Liver (tissue), 9 donors: ENCODE results near the gene PRKD1. TPM values are rescaled to one million over a fixed set of nuclear protein-coding genes. Genes with fewer than 3 reads are reported as not detected.

Source experiments
- DNase-seq: peaks from one replicate; pipeline ENCODE4 v3.0.0-alpha.2; 2017; ENCODE audit warnings: low spot score
- H3K27ac ChIP-seq, 2 donors: one replicate each; pipeline ENCODE4 v1.7.0; 2013; ENCODE audit warnings: inconsistent platforms in 2 of 2, low read length in 2 of 2, control low read depth in 1 of 2, low read depth in 1 of 2, mild to moderate bottlenecking in 1 of 2
- H3K27me3 ChIP-seq, 4 donors: one replicate each; pipeline versions ENCODE4 v1.6.1 to v1.7.0; 2013; ENCODE audit warnings: low read length in 3 of 4, inconsistent platforms in 1 of 4, mild to moderate bottlenecking in 1 of 4, moderate library complexity in 1 of 4; ENCODE audit not compliant: control insufficient read depth in 4 of 4, insufficient read depth in 4 of 4
- H3K36me3 ChIP-seq, 4 donors: one replicate each; pipeline versions ENCODE4 v1.6.1 to v1.7.0; 2013; ENCODE audit warnings: low read length in 3 of 4, mild to moderate bottlenecking in 3 of 4, low read depth in 1 of 4, moderate library complexity in 1 of 4; ENCODE audit not compliant: control insufficient read depth in 4 of 4, insufficient read depth in 3 of 4
- H3K4me1 ChIP-seq, 4 donors: one replicate each; pipeline versions ENCODE4 v1.6.1 to v1.7.0; 2013; ENCODE audit warnings: low read length in 3 of 4, mild to moderate bottlenecking in 3 of 4, moderate library complexity in 1 of 4; ENCODE audit not compliant: control insufficient read depth in 4 of 4, insufficient read depth in 4 of 4
- H3K4me3 ChIP-seq, 3 donors: one replicate each; pipeline versions ENCODE4 v1.6.1 to v1.7.0; 2013; ENCODE audit warnings: low read length in 3 of 3, control low read depth in 1 of 3, low read depth in 1 of 3, mild to moderate bottlenecking in 1 of 3
- H3K9ac ChIP-seq, 2 donors: one replicate each; pipeline ENCODE4 v1.7.0; 2013; ENCODE audit warnings: low read length in 2 of 2, mild to moderate bottlenecking in 2 of 2, moderate library complexity in 2 of 2, control low read depth in 1 of 2, low read depth in 1 of 2
- H3K9me3 ChIP-seq, 4 donors: one replicate each; pipeline versions ENCODE4 v1.6.1 to v1.7.0; 2013; ENCODE audit warnings: low read length in 3 of 4; ENCODE audit not compliant: control insufficient read depth in 4 of 4
- EGR1 ChIP-seq, 2 donors: IDR thresholded peaks; 2 replicates each; pipeline ENCODE4 v1.6.1; 2016 to 2018; ENCODE audit warnings: antibody characterized with exemption in 2 of 2, low read depth in 2 of 2
- FOXA1 ChIP-seq: IDR thresholded peaks from 2 replicates; pipeline ENCODE4 v1.6.1; 2016; ENCODE audit warnings: antibody characterized with exemption
- FOXA2 ChIP-seq: IDR thresholded peaks from 2 replicates; pipeline ENCODE4 v1.6.1; 2016; ENCODE audit warnings: antibody characterized with exemption
- GABPA ChIP-seq, 2 donors: IDR thresholded peaks in 1 of 2; conservative IDR thresholded peaks in 1 of 2; 2 replicates each; pipeline ENCODE4 v1.6.1; 2016; ENCODE audit warnings: antibody characterized with exemption in 2 of 2, mild to moderate bottlenecking in 1 of 2, moderate library complexity in 1 of 2
- HNF4A ChIP-seq, 2 donors: conservative IDR thresholded peaks; 2 replicates each; pipeline ENCODE4 v1.6.1; 2016; ENCODE audit warnings: antibody characterized with exemption in 2 of 2, mild to moderate bottlenecking in 2 of 2
- HNF4G ChIP-seq: IDR thresholded peaks from 2 replicates; pipeline ENCODE4 v1.6.1; 2016; ENCODE audit warnings: antibody characterized with exemption
- JUND ChIP-seq, 2 donors: IDR thresholded peaks; 2 replicates each; pipeline ENCODE4 v1.6.1; 2016; ENCODE audit warnings: antibody characterized with exemption in 2 of 2
- NR2F2 ChIP-seq: IDR thresholded peaks from 2 replicates; pipeline ENCODE4 v1.6.1; 2016; ENCODE audit warnings: antibody characterized with exemption
- RAD21 ChIP-seq, 2 donors: IDR thresholded peaks; 2 replicates each; pipeline ENCODE4 v1.6.1; 2016; ENCODE audit warnings: antibody characterized with exemption in 2 of 2, mild to moderate bottlenecking in 2 of 2
- RXRA ChIP-seq, 2 donors: IDR thresholded peaks; 2 replicates each; pipeline ENCODE4 v1.6.1; 2017 to 2018; ENCODE audit warnings: antibody characterized with exemption in 2 of 2, mild to moderate bottlenecking in 1 of 2
- SP1 ChIP-seq: IDR thresholded peaks from 2 replicates; pipeline ENCODE4 v1.6.1; 2018; ENCODE audit warnings: antibody characterized with exemption, mild to moderate bottlenecking
- TAF1 ChIP-seq: conservative IDR thresholded peaks from 2 replicates; pipeline ENCODE4 v1.6.1; 2016; ENCODE audit warnings: antibody characterized with exemption, mild to moderate bottlenecking
- WGBS: extraction: QIAGEN DNeasy Blood & Tissue Kit; methylation state at CpG from one replicate; pipeline ENCODE4 v1.1.7; 2013; 5-methylcytosine and 5-hydroxymethylcytosine counted together
- polyA plus RNA-seq, 2 donors: library from polyadenylated mRNA; stranded (reverse) in 1 of 2; unstranded in 1 of 2; fragments of 200-250 nt in 1 of 2; fragments of >200 nt in 1 of 2; fragmentation: Nextera tagmentation in 1 of 2; extraction: Ambion mirVana in 1 of 2; gene quantifications; one replicate each; pipeline versions ENCODE4 v1.2.1 to v1.2.3, GENCODE V29; 2013 to 2015
- total RNA-seq, 2 donors: library from RNA; depleted of rRNA; stranded (reverse); fragments of >200 nt; gene quantifications; one replicate each; pipeline ENCODE4 v1.2.3, GENCODE V29; 2014
- TF ChIP-seq, protein P1 (sequence below): IDR thresholded peaks from 2 replicates; pipeline ENCODE4 v1.6.1; 2016; ENCODE audit warnings: antibody characterized with exemption
- TF ChIP-seq, protein P2 (sequence below): fragments of 150-350 bp; IDR thresholded peaks from 2 replicates; pipeline ENCODE4 v1.5.1; 2017; ENCODE audit warnings: improper control_type of control experiment, low read depth, low read length; ENCODE audit not compliant: missing input control
- TF ChIP-seq, protein P3 (sequence below): IDR thresholded peaks from 2 replicates; pipeline ENCODE4 v1.6.1; 2016; ENCODE audit warnings: antibody characterized with exemption
- TF ChIP-seq, protein P4 (sequence below): IDR thresholded peaks from 2 replicates; pipeline ENCODE4 v1.6.1; 2016; ENCODE audit warnings: antibody characterized with exemption, mild to moderate bottlenecking
- TF ChIP-seq, protein P5 (sequence below): IDR thresholded peaks from 2 replicates; pipeline ENCODE4 v1.6.1; 2016; ENCODE audit warnings: antibody characterized with exemption
- donor health status: healthy.
- donor health status: healthy.
- donor health status: healthy.
- donor health status: healthy.
- donor health status: healthy.

Gene PRKD1
- total and polyA plus RNA-seq, 4 donors: 0.85 to 5.0 (median 0.99) TPM

DNA sequence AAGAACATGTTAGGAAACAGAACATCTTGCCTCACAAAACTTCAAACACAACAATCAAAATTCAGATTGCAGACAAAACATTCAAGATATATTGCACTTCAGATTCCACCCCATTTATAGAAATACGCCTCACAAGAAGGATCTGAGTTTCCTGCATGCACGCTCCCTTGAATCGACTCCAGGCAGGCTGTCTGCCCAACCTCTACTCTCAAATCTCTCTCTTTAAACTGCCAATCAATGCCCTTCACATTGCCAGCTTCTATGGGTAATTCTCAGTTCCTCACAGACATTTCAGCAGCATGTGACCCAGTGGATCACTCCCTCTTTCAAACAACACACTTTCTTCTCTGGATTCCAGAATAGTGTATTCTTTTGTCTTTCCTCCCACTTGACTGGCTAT is 184.1 kb downstream of the PRKD1 start:
- Histone ChIP-seq H3K27me3 (peaks cover 0 to 4% (median 0%) of the 10 kb centered on the region in 4 donors), H3K4me1 (no peaks in the 10 kb centered on the region), H3K9me3 (no peaks in the 10 kb centered on the region), H3K27ac (no peak overlapping the region), H3K4me3 (no peak overlapping the region), H3K9ac (no peak overlapping the region), H3K36me3 (no peaks in the 10 kb centered on the region)
- DNase-seq: no peak
- TF ChIP-seq GABPA (IDR thresholded peaks at IDR 0.05 in 1 of 2, conservative IDR thresholded peaks at IDR 0.05 in 1 of 2) (no peak), HNF4G (no peak), SP1 (no peak), NR2F2 (no peak), RXRA (IDR thresholded peaks at IDR 0.05) (no peak), TAF1 (no peak), EGR1 (IDR thresholded peaks at IDR 0.05; ENCODE audit: low read depth in 2 of 2) (no peak), FOXA1 (no peak), JUND (IDR thresholded peaks at IDR 0.05) (no peak), RAD21 (IDR thresholded peaks at IDR 0.05) (no peak)
- TF ChIP-seq, protein P1, sequence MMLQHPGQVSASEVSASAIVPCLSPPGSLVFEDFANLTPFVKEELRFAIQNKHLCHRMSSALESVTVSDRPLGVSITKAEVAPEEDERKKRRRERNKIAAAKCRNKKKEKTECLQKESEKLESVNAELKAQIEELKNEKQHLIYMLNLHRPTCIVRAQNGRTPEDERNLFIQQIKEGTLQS: no peak
- TF ChIP-seq, protein P2, sequence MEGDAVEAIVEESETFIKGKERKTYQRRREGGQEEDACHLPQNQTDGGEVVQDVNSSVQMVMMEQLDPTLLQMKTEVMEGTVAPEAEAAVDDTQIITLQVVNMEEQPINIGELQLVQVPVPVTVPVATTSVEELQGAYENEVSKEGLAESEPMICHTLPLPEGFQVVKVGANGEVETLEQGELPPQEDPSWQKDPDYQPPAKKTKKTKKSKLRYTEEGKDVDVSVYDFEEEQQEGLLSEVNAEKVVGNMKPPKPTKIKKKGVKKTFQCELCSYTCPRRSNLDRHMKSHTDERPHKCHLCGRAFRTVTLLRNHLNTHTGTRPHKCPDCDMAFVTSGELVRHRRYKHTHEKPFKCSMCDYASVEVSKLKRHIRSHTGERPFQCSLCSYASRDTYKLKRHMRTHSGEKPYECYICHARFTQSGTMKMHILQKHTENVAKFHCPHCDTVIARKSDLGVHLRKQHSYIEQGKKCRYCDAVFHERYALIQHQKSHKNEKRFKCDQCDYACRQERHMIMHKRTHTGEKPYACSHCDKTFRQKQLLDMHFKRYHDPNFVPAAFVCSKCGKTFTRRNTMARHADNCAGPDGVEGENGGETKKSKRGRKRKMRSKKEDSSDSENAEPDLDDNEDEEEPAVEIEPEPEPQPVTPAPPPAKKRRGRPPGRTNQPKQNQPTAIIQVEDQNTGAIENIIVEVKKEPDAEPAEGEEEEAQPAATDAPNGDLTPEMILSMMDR: no peak
- TF ChIP-seq, protein P3, sequence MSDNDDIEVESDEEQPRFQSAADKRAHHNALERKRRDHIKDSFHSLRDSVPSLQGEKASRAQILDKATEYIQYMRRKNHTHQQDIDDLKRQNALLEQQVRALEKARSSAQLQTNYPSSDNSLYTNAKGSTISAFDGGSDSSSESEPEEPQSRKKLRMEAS: no peak
- 78% methylated on average over 3 of the region's 3 CpGs for WGBS

DNA sequence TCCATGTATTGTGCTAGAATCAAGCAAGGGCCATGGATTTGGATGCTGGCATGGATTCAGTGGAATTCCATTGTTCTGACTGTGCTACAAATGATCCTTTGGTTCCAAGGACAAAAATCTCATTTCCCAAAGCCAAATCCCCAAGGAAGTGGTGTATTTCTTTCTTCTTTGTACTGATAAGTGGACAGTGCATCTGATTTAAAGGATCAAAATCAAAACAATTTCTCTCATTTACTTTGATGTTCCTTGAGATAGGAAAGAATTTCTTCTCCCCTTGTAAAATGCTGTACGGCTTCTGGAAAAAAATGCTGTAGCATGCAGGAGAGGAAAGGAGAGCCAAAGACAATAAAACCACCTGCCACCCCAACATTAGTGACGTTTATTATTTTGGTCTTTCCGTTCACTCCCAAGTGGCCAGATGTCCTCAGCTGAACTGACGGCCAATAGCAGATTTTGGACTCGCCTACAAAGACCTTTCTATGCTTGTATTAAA is 185.7 kb downstream of the PRKD1 start:
- no peak for DNase-seq
- WGBS: 76% methylated on average over 5 of the region's 5 CpGs
- Histone ChIP-seq H3K27ac (no peak overlapping the region), H3K4me3 (no peak overlapping the region), H3K36me3 (no peaks in the 10 kb centered on the region), H3K27me3 (peaks cover 0 to 4% (median 0%) of the 10 kb centered on the region in 4 donors), H3K4me1 (no peaks in the 10 kb centered on the region), H3K9ac (no peak overlapping the region), H3K9me3 (no peaks in the 10 kb centered on the region)
- no peak for TF ChIP-seq RAD21 (IDR thresholded peaks at IDR 0.05)
- TF ChIP-seq FOXA2: no peak
- TF ChIP-seq HNF4A (conservative IDR thresholded peaks at IDR 0.05): no peak
- TF ChIP-seq, protein P2: no peak
- TF ChIP-seq, protein P4, sequence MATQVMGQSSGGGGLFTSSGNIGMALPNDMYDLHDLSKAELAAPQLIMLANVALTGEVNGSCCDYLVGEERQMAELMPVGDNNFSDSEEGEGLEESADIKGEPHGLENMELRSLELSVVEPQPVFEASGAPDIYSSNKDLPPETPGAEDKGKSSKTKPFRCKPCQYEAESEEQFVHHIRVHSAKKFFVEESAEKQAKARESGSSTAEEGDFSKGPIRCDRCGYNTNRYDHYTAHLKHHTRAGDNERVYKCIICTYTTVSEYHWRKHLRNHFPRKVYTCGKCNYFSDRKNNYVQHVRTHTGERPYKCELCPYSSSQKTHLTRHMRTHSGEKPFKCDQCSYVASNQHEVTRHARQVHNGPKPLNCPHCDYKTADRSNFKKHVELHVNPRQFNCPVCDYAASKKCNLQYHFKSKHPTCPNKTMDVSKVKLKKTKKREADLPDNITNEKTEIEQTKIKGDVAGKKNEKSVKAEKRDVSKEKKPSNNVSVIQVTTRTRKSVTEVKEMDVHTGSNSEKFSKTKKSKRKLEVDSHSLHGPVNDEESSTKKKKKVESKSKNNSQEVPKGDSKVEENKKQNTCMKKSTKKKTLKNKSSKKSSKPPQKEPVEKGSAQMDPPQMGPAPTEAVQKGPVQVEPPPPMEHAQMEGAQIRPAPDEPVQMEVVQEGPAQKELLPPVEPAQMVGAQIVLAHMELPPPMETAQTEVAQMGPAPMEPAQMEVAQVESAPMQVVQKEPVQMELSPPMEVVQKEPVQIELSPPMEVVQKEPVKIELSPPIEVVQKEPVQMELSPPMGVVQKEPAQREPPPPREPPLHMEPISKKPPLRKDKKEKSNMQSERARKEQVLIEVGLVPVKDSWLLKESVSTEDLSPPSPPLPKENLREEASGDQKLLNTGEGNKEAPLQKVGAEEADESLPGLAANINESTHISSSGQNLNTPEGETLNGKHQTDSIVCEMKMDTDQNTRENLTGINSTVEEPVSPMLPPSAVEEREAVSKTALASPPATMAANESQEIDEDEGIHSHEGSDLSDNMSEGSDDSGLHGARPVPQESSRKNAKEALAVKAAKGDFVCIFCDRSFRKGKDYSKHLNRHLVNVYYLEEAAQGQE: no peak
- TF ChIP-seq, protein P1: no peak
- no peak for TF ChIP-seq HNF4G
- no peak for TF ChIP-seq RXRA (IDR thresholded peaks at IDR 0.05)
- no peak for TF ChIP-seq FOXA1
- TF ChIP-seq, protein P5, sequence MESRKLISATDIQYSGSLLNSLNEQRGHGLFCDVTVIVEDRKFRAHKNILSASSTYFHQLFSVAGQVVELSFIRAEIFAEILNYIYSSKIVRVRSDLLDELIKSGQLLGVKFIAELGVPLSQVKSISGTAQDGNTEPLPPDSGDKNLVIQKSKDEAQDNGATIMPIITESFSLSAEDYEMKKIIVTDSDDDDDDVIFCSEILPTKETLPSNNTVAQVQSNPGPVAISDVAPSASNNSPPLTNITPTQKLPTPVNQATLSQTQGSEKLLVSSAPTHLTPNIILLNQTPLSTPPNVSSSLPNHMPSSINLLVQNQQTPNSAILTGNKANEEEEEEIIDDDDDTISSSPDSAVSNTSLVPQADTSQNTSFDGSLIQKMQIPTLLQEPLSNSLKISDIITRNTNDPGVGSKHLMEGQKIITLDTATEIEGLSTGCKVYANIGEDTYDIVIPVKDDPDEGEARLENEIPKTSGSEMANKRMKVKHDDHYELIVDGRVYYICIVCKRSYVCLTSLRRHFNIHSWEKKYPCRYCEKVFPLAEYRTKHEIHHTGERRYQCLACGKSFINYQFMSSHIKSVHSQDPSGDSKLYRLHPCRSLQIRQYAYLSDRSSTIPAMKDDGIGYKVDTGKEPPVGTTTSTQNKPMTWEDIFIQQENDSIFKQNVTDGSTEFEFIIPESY: no peak
- no peak for TF ChIP-seq JUND (IDR thresholded peaks at IDR 0.05)
- no peak for TF ChIP-seq SP1
